ENCODE data around the gene PEBP1.

DNA sequence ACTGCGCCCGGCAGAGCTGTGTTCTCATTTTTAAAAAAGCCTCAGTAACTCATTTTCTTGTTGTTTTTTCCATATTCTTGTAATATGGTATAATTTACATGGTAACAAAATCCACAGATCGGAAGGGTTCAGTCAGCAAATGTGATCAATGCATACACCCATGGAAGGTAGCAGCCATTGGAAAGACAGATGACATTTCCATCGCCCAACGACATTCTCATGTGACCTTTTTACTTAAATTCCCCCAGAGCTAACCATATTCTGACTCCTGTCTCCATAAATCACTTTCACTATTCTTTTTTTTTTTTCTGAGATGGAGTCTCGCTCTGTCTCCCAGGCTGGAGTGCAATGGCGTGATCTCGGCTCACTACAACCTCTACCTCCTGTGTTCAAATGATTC is 4.9 kb downstream of the PEBP1 start:
- no peak for TF ChIP-seq POLR2A (IDR thresholded peaks at IDR 0.05)
- TF ChIP-seq, protein P1, sequence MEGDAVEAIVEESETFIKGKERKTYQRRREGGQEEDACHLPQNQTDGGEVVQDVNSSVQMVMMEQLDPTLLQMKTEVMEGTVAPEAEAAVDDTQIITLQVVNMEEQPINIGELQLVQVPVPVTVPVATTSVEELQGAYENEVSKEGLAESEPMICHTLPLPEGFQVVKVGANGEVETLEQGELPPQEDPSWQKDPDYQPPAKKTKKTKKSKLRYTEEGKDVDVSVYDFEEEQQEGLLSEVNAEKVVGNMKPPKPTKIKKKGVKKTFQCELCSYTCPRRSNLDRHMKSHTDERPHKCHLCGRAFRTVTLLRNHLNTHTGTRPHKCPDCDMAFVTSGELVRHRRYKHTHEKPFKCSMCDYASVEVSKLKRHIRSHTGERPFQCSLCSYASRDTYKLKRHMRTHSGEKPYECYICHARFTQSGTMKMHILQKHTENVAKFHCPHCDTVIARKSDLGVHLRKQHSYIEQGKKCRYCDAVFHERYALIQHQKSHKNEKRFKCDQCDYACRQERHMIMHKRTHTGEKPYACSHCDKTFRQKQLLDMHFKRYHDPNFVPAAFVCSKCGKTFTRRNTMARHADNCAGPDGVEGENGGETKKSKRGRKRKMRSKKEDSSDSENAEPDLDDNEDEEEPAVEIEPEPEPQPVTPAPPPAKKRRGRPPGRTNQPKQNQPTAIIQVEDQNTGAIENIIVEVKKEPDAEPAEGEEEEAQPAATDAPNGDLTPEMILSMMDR (IDR thresholded peaks at IDR 0.05): no peak

All from body of pancreas (tissue), 4 donors.